ENCODE measurements around the gene WDR17.

DNA sequence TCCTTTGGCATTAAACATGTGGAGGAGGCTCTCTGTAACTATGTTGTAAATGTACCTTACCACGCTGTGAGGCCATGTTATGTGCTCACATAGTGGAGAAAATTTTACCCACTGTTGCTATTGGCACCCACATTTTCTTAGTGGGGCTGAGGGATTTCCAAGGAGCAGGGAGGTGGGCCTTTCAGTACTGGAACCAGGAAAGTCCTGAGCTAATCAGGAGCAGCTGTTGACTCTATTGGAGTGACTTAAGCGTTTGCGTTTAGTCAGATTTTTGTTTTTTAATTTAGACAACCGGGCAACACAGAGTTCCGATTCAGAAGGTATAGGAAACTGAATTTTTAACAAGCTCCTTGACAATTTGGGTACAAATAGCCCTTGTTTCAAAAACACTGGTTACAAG, 30.7 kb upstream of the WDR17 start:
- TF ChIP-seq GATA2 (IDR thresholded peaks at IDR 0.05; ENCODE audit: low read depth, low read length) (no peak), GATA3 (IDR thresholded peaks at IDR 0.05; ENCODE audit: low read depth, low read length) (no peak)
